Esophagus muscularis mucosa (tissue), 4 donors: ENCODE measurements around the gene FAM20A. TPM values are rescaled to one million over a fixed set of nuclear protein-coding genes. Genes with fewer than 3 reads are reported as not detected.

ENCODE experiments used
- DNase-seq: peaks from one replicate; pipeline ENCODE4 v3.0.0-alpha.2; 2017; ENCODE audit errors: extremely low spot score
- H3K27ac ChIP-seq, 4 donors: fragments of 200-600 bp; sonication (generic); replicated peaks in 1 of 4; 1 replicate in 3 of 4; 2 replicates in 1 of 4; pipeline ENCODE4 v1.5.1; 2016 to 2019; ENCODE audit warnings: mild to moderate bottlenecking in 1 of 4
- H3K27me3 ChIP-seq, 4 donors: fragments of 200-600 bp; sonication (generic); one replicate each; pipeline versions ENCODE4 v1.5.1 to v1.6.0; 2016 to 2019
- H3K36me3 ChIP-seq, 4 donors: fragments of 200-600 bp; sonication (generic); one replicate each; pipeline ENCODE4 v1.5.1; 2016 to 2019
- H3K4me1 ChIP-seq, 4 donors: fragments of 200-600 bp; sonication (generic); one replicate each; pipeline ENCODE4 v1.5.1; 2016 to 2019
- H3K4me3 ChIP-seq, 4 donors: fragments of 200-600 bp; sonication (generic); 1 replicate in 2 of 4; 2 replicates in 2 of 4; pipeline ENCODE4 v1.5.1; 2016 to 2019; ENCODE audit warnings: mild to moderate bottlenecking in 4 of 4, moderate library complexity in 1 of 4
- H3K9me3 ChIP-seq, 4 donors: fragments of 200-600 bp; sonication (generic); 1 replicate in 3 of 4; 2 replicates in 1 of 4; pipeline ENCODE4 v1.5.1; 2016 to 2019
- EP300 ChIP-seq: sonication (generic); formaldehyde crosslinking; IDR thresholded peaks from one replicate; pipeline ENCODE4 v1.6.1; 2017; ENCODE audit warnings: antibody characterized with exemption
- POLR2A ChIP-seq: fragments of 450-650 bp; IDR thresholded peaks from one replicate; pipeline ENCODE4 v1.6.1; 2017; ENCODE audit warnings: antibody characterized with exemption, moderate library complexity, mild to moderate bottlenecking, low read depth
- POLR2AphosphoS5 ChIP-seq, 2 donors: sonication (generic); formaldehyde crosslinking; IDR thresholded peaks; one replicate each; pipeline ENCODE4 v1.6.1; 2017; ENCODE audit warnings: antibody characterized with exemption in 2 of 2
- WGBS: methylation state at CpG from one replicate; pipeline ENCODE4 v1.1.5; 2018; 5-methylcytosine and 5-hydroxymethylcytosine counted together
- intact Hi-C: fragments of 100-400 bp; cut with DNase I; formaldehyde crosslinking; loops from one replicate; pipeline ENCODE4 v1.15.1; 2023
- total RNA-seq, 4 donors: library from RNA; depleted of rRNA; stranded (reverse); fragments of >200 nt; gene quantifications; one replicate each; pipeline versions ENCODE4 v1.1.0 to v1.2.1, GENCODE V29; 2016
- TF ChIP-seq, protein P1 (sequence below), 3 experiments: fragments of 200-600 bp in 2 of 3; fragments of 450-650 bp in 1 of 3; sonication (generic) in 2 of 3; IDR thresholded peaks; one replicate each; pipeline ENCODE4 v1.5.1; 2017 to 2019; ENCODE audit warnings: antibody characterized with exemption in 3 of 3, mild to moderate bottlenecking in 2 of 3, moderate library complexity in 1 of 3

Gene FAM20A
- total RNA-seq, 4 donors from 2014 or later, result 1.7 to 21.2 (median 3.2) TPM

GRCh38 chr17:68621065-68621464, 19.9 kb upstream of the FAM20A start:
- H3K9me3 ChIP-seq, result no peaks in the 10 kb centered on the region
- no peaks in the 10 kb centered on the region for H3K36me3 ChIP-seq
- DNase-seq, result no peak
- intact Hi-C loops, result no loop called here
- TF ChIP-seq POLR2AphosphoS5 (IDR thresholded peaks at IDR 0.05) (no peak), EP300 (no peak), POLR2A (no peak)
- TF ChIP-seq, protein P1, sequence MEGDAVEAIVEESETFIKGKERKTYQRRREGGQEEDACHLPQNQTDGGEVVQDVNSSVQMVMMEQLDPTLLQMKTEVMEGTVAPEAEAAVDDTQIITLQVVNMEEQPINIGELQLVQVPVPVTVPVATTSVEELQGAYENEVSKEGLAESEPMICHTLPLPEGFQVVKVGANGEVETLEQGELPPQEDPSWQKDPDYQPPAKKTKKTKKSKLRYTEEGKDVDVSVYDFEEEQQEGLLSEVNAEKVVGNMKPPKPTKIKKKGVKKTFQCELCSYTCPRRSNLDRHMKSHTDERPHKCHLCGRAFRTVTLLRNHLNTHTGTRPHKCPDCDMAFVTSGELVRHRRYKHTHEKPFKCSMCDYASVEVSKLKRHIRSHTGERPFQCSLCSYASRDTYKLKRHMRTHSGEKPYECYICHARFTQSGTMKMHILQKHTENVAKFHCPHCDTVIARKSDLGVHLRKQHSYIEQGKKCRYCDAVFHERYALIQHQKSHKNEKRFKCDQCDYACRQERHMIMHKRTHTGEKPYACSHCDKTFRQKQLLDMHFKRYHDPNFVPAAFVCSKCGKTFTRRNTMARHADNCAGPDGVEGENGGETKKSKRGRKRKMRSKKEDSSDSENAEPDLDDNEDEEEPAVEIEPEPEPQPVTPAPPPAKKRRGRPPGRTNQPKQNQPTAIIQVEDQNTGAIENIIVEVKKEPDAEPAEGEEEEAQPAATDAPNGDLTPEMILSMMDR (IDR thresholded peaks at IDR 0.05), result no peak
- H3K4me3 ChIP-seq, result no peak overlapping the region
- H3K27me3 ChIP-seq, result no peaks in the 10 kb centered on the region
- no peak overlapping the region for H3K27ac ChIP-seq
- WGBS, result 61% methylated on average over 2 of the region's 2 CpGs
- no peaks in the 10 kb centered on the region for H3K4me1 ChIP-seq

- DNase-seq, result no peak
- TF ChIP-seq EP300 (no peak), POLR2AphosphoS5 (IDR thresholded peaks at IDR 0.05) (no peak), POLR2A (no peak)
- TF ChIP-seq, protein P1 (IDR thresholded peaks at IDR 0.05), result no peak
- no peaks in the 10 kb centered on the region for H3K9me3 ChIP-seq
- no peak overlapping the region for H3K4me3 ChIP-seq
- intact Hi-C loops, result no loop called here
- no peaks in the 10 kb centered on the region for H3K27me3 ChIP-seq
- no peaks in the 10 kb centered on the region for H3K36me3 ChIP-seq
- no peak overlapping the region for H3K27ac ChIP-seq
- H3K4me1 ChIP-seq, result no peaks in the 10 kb centered on the region
Observed at GRCh38 chr17:68616334-68616733, 15.2 kb upstream of the FAM20A start.

DNA sequence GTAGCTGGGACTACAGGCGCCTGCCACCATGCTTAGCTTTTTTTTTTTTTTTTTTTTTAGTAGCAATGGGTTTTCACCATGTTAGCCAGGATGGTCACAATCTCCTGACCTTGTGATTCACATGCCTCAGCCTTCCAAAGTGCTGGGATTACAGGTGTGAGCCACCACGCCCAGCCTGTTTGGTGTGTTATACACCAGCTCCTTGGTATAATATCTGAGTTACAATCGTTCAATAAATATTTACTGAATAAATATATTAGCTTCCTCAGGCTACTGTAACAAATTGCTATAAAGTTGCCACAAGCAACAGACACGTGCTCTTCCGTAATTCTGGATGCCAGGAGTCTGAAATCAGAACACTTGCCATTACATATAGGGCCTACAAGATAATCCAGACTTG, 13.6 kb upstream of the FAM20A start:
- no peak for DNase-seq
- H3K4me1 ChIP-seq, result no peaks in the 10 kb centered on the region
- no peak for TF ChIP-seq EP300
- TF ChIP-seq, protein P1 (IDR thresholded peaks at IDR 0.05), result no peak
- no peak for TF ChIP-seq POLR2A
- no peak for TF ChIP-seq POLR2AphosphoS5 (IDR thresholded peaks at IDR 0.05)
- no peak overlapping the region for H3K4me3 ChIP-seq
- H3K36me3 ChIP-seq, result no peaks in the 10 kb centered on the region
- intact Hi-C loops, result no loop called here
- no peaks in the 10 kb centered on the region for H3K27me3 ChIP-seq
- no peak overlapping the region for H3K27ac ChIP-seq
- 88% methylated on average over 5 of the region's 5 CpGs for WGBS
- H3K9me3 ChIP-seq, result peaks cover 0 to 14% (median 12%) of the 10 kb centered on the region in 4 donors

DNA sequence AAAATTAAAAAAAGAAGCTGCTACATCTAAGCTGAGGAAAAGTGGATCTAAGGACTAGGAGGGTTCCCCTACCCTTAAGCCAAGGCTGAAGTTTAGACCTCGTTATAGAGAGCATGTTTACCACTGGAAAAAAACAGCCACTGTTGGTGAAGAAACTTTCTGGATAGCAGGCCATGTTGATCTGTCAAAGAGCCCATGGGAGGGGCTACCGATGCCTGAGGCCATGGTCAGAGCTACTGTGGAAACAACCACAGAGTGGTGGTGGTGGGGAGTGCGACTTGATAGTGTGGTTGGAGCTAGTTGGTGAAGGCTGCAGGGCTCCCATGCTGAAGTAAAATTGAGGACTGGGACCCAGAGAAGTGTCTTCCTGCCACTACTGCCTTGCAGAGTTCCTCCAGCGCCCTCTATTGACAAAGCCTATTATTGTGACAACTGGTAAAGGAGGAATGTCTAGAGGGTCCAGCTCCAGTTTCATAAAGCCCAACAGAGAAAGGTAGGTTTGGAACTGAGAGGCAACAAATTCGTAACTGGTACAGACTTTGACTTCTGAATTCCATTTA, 12.7 kb upstream of the FAM20A start:
- no peak for DNase-seq

More for the DNA sequence above, 12.7 kb upstream of the FAM20A start:
- H3K27ac ChIP-seq, result no peak overlapping the region
- H3K9me3 ChIP-seq, result peaks cover 0 to 23% (median 19%) of the 10 kb centered on the region in 4 donors
- H3K4me1 ChIP-seq, result no peaks in the 10 kb centered on the region
- TF ChIP-seq POLR2AphosphoS5 (IDR thresholded peaks at IDR 0.05), result no peak
- TF ChIP-seq, protein P1 (IDR thresholded peaks at IDR 0.05), result peak in 1 of 3 experiments; percentile 50
- intact Hi-C loops, result no loop called here
- no peaks in the 10 kb centered on the region for H3K36me3 ChIP-seq
- WGBS, result 60% methylated on average over 5 of the region's 5 CpGs
- H3K4me3 ChIP-seq, result no peak overlapping the region
- no peaks in the 10 kb centered on the region for H3K27me3 ChIP-seq
